CD14-positive monocyte (primary cell): ENCODE data around the gene ZSCAN20. TPM values are rescaled to one million over a fixed set of nuclear protein-coding genes. Genes with fewer than 3 reads are reported as not detected.

Experiments used
- DNase-seq, 3 donors: peaks; one replicate each; pipeline ENCODE4 v3.0.0-alpha.2; 2011 to 2022
- H2AFZ ChIP-seq: 2 replicates; pipeline ENCODE4 v1.6.0; 2012; ENCODE audit warnings: mild to moderate bottlenecking, low read depth, low read length, inconsistent platforms; ENCODE audit not compliant: insufficient read depth, poor library complexity, severe bottlenecking
- H3K27ac ChIP-seq, 2 donors: 1 replicate in 1 of 2; 2 replicates in 1 of 2; pipeline ENCODE4 v1.5.1; 2012 to 2013; ENCODE audit warnings: low read length in 2 of 2, control low read depth in 1 of 2, inconsistent platforms in 1 of 2, low read depth in 1 of 2, mild to moderate bottlenecking in 1 of 2
- H3K27me3 ChIP-seq, 2 donors: one replicate each; pipeline versions ENCODE4 v1.6.0 to v1.6.1; 2011 to 2013; ENCODE audit warnings: low read length in 2 of 2; ENCODE audit not compliant: control insufficient read depth in 2 of 2, insufficient read depth in 2 of 2
- H3K36me3 ChIP-seq, 2 donors: replicated peaks in 1 of 2; 1 replicate in 1 of 2; 2 replicates in 1 of 2; pipeline versions ENCODE4 v1.5.1 to v1.6.1; 2012 to 2013; ENCODE audit warnings: low read length in 2 of 2, control low read depth in 1 of 2, inconsistent platforms in 1 of 2, mild to moderate bottlenecking in 1 of 2; ENCODE audit not compliant: insufficient read depth in 2 of 2, control insufficient read depth in 1 of 2
- H3K4me1 ChIP-seq, 2 donors: 1 replicate in 1 of 2; 2 replicates in 1 of 2; pipeline versions ENCODE4 v1.5.1 to v1.6.1; 2012 to 2013; ENCODE audit warnings: low read length in 2 of 2, control low read depth in 1 of 2, inconsistent platforms in 1 of 2, mild to moderate bottlenecking in 1 of 2, moderate library complexity in 1 of 2; ENCODE audit not compliant: insufficient read depth in 2 of 2, control insufficient read depth in 1 of 2
- H3K4me2 ChIP-seq: replicated peaks from 2 replicates; pipeline ENCODE3; 2012; ENCODE audit warnings: low read length, moderate library complexity, mild to moderate bottlenecking; ENCODE audit not compliant: poor library complexity, severe bottlenecking; ENCODE audit errors: extremely low read depth
- H3K4me3 ChIP-seq, 3 experiments: fragments of 200-600 bp in 1 of 3; sonication (generic) in 1 of 3; replicated peaks in 1 of 3; 1 replicate in 2 of 3; 2 replicates in 1 of 3; pipeline ENCODE4 v1.5.1; 2011 to 2013; ENCODE audit warnings: low read length in 3 of 3, mild to moderate bottlenecking in 3 of 3, control low read depth in 2 of 3, low read depth in 2 of 3, inconsistent platforms in 1 of 3, moderate library complexity in 1 of 3
- H3K79me2 ChIP-seq: 2 replicates; pipeline ENCODE4 v1.6.0; 2012; ENCODE audit warnings: mild to moderate bottlenecking, control low read depth, inconsistent platforms, low read length, moderate library complexity; ENCODE audit not compliant: insufficient read depth
- H3K9ac ChIP-seq: 2 replicates; pipeline ENCODE4 v1.6.0; 2017; ENCODE audit warnings: low read length, mild to moderate bottlenecking; ENCODE audit not compliant: insufficient read depth, poor library complexity, severe bottlenecking
- H3K9me3 ChIP-seq, 2 donors: replicated peaks in 1 of 2; 1 replicate in 1 of 2; 2 replicates in 1 of 2; pipeline versions ENCODE4 v1.5.1 to v1.6.1; 2012 to 2013; ENCODE audit warnings: low read length in 2 of 2, control low read depth in 1 of 2; ENCODE audit not compliant: control insufficient read depth in 1 of 2, insufficient read depth in 1 of 2
- H4K20me1 ChIP-seq: 2 replicates; pipeline ENCODE4 v1.6.0; 2012; ENCODE audit warnings: mild to moderate bottlenecking, low read length, control low read depth, moderate library complexity; ENCODE audit not compliant: insufficient read depth
- H3K27ac Mint-ChIP-seq, 7 donors: one replicate each; pipeline ENCODE4 v1.8.0; 2020; ENCODE audit warnings: mild to moderate bottlenecking in 7 of 7, mixed read lengths in 7 of 7, moderate library complexity in 6 of 7, inconsistent platforms in 2 of 7
- H3K27me3 Mint-ChIP-seq, 3 donors: one replicate each; pipeline ENCODE4 v1.8.0; 2021 to 2022; ENCODE audit warnings: low read depth in 3 of 3, mild to moderate bottlenecking in 3 of 3, mixed read lengths in 3 of 3, moderate library complexity in 3 of 3, inconsistent platforms in 1 of 3
- H3K36me3 Mint-ChIP-seq, 2 donors: one replicate each; pipeline ENCODE4 v1.8.0; 2020; ENCODE audit warnings: mixed read lengths in 2 of 2, inconsistent platforms in 1 of 2, mild to moderate bottlenecking in 1 of 2
- H3K4me1 Mint-ChIP-seq: one replicate; pipeline ENCODE4 v1.8.0; 2020; ENCODE audit warnings: mild to moderate bottlenecking, mixed read lengths
- H3K4me3 Mint-ChIP-seq, 2 donors: one replicate each; pipeline ENCODE4 v1.8.0; 2020; ENCODE audit warnings: mild to moderate bottlenecking in 2 of 2, mixed read lengths in 2 of 2, moderate library complexity in 1 of 2
- H3K9me3 Mint-ChIP-seq, 7 donors: one replicate each; pipeline ENCODE4 v1.8.0; 2020 to 2022; ENCODE audit warnings: mixed read lengths in 7 of 7, mild to moderate bottlenecking in 6 of 7, moderate library complexity in 6 of 7, inconsistent platforms in 2 of 7
- CTCF ChIP-seq: fragments of 200-600 bp; IDR thresholded peaks from one replicate; pipeline ENCODE4 v1.8.0; 2022; ENCODE audit warnings: antibody characterized with exemption, mild to moderate bottlenecking
- WGBS: methylation state at CpG from one replicate; pipeline ENCODE4 v1.1.5; 2013; ENCODE audit warnings: missing lambda C conversion rate; ENCODE audit not compliant: insufficient coverage; 5-methylcytosine and 5-hydroxymethylcytosine counted together
- intact Hi-C, 2 donors: fragments of 100-400 bp; cut with micrococcal nuclease; formaldehyde crosslinking; loops; one replicate each; pipeline versions ENCODE4 v1.15.0 to v1.15.1; 2023
- polyA plus RNA-seq, 3 donors: library from polyadenylated mRNA; depleted of rRNA in 1 of 3; unstranded in 2 of 3; stranded (reverse) in 1 of 3; fragments of 300-500 nt in 2 of 3; fragments of >200 nt in 1 of 3; fragmentation: Illumina TruSeq in 2 of 3; gene quantifications; 1 replicate in 2 of 3; 2 replicates in 1 of 3; pipeline ENCODE4 v1.2.3, GENCODE V29; 2012 to 2021

Gene ZSCAN20
- polyA plus RNA-seq, 3 donors, result 0.29 to 0.51 (median 0.29) TPM

DNA sequence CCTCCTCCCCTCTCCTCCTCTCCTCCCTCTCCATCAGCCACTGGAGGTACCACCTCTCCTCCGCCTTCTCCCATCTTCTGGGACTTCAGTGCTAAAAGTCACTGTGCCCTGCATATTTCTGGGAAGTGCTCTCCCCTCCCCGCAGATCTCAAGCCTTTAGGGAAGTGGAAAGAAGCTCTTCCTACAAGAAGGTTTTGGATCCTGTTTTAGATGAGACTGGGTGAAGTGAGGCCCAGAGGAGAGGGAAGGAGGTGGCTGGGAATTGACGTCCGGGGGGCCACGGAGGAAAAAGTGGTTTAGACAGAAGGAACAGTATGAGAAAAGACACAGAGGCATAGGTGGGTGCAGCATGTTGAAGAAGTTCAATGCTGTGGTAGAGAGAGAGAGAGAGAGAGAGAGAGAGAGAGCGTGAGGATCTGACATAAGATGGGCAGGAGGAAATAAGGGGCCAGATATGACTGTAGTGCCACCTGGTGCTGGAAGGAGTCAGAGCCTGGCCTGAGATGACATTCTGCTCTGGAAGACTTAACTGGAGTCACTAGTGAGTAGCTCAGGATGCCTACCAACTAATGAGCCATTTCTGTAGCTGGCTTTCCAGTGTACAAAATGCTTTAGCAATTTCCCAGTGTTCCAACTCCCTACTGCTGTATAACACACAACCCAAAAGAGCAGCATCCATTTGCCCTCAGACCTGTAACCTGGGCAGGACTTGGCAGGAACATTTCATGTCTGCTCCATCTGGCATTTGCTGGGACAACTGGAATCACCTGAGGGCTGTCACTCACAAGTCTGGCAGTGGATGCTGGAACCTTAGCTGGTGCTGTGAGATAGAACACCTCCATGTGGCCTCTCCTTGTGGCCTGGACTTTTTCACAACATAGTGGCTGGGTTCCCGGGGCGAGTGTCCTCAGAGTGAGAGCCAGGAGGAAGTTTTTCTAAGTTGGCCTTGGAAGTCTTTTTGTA lies 16.6 kb upstream of the ZSCAN20 start:
- no peak overlapping the region for H3K9ac ChIP-seq
- H3K9me3 ChIP-seq, result no peaks in the 10 kb centered on the region
- 33% methylated on average over 6 of the region's 8 CpGs for WGBS
- no peaks in the 10 kb centered on the region for H3K36me3 Mint-ChIP-seq
- peaks cover 4% of the 10 kb centered on the region for H4K20me1 ChIP-seq
- peak overlapping the region; percentile 73 to 89 for H3K4me3 Mint-ChIP-seq
- H3K27me3 Mint-ChIP-seq, result peaks cover 0 to 12% (median 2%) of the 10 kb centered on the region in 3 donors
- H3K27ac ChIP-seq, result peak overlapping the region; percentile 9 to 22
- peak overlapping the region; percentile 59 for H3K4me2 ChIP-seq
- peak overlapping the region; percentile 67 to 89 (median 85) for H3K27ac Mint-ChIP-seq
- no peaks in the 10 kb centered on the region for H3K27me3 ChIP-seq
- H3K9me3 Mint-ChIP-seq, result peaks cover 0 to 2% (median 0%) of the 10 kb centered on the region in 7 donors
- DNase-seq, result peak; percentile 59 to 74 (median 72)
- no peaks in the 10 kb centered on the region for H3K79me2 ChIP-seq
- H3K4me1 Mint-ChIP-seq, result peaks cover 42% of the 10 kb centered on the region
- peaks cover 31 to 35% of the 10 kb centered on the region in 2 donors for H3K4me1 ChIP-seq
- no peaks in the 10 kb centered on the region for H3K36me3 ChIP-seq
- TF ChIP-seq CTCF, result peak; percentile 67
- peak overlapping the region in 1 of 3 experiments; percentile 53 for H3K4me3 ChIP-seq
- H2AFZ ChIP-seq, result peak overlapping the region; percentile 47
- intact Hi-C loops, result no loop called here

DNA sequence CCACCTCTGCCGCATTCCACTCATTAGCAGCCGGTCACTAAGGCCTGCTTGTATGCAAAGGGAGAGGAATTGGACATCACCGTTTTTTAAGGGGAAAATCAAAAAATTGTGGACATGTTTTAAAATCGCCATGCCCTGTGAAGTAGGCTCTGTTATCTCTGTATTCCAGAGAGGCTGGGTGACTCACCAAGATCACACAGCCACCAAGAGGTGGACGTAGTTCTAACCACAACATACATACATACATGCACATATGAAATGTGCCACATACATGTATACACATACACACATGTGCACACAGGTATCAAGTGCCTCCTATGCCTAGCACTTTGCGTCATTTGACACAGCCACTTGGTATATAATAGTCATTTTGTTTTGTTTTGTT lies 16.0 kb upstream of the ZSCAN20 start:
- H3K27ac ChIP-seq, result no peak overlapping the region
- no peaks in the 10 kb centered on the region for H3K79me2 ChIP-seq
- H2AFZ ChIP-seq, result no peak overlapping the region
- intact Hi-C loops, result no loop called here
- H3K4me1 Mint-ChIP-seq, result peaks cover 48% of the 10 kb centered on the region
- H3K27ac Mint-ChIP-seq, result peak overlapping the region in 2 of 7 donors; percentile 68 to 69
- peaks cover 38 to 42% of the 10 kb centered on the region in 2 donors for H3K4me1 ChIP-seq
- H3K4me3 Mint-ChIP-seq, result no peak overlapping the region
- peaks cover 0 to 2% (median 0%) of the 10 kb centered on the region in 7 donors for H3K9me3 Mint-ChIP-seq
- no peak for DNase-seq
- H4K20me1 ChIP-seq, result peaks cover 5% of the 10 kb centered on the region
- H3K27me3 Mint-ChIP-seq, result peaks cover 0 to 12% (median 2%) of the 10 kb centered on the region in 3 donors
- H3K36me3 Mint-ChIP-seq, result no peaks in the 10 kb centered on the region
- H3K4me2 ChIP-seq, result no peak overlapping the region
- no peak for TF ChIP-seq CTCF
- H3K9me3 ChIP-seq, result no peaks in the 10 kb centered on the region
- no peaks in the 10 kb centered on the region for H3K36me3 ChIP-seq
- H3K9ac ChIP-seq, result no peak overlapping the region
- no peak overlapping the region for H3K4me3 ChIP-seq
- H3K27me3 ChIP-seq, result no peaks in the 10 kb centered on the region
- 93% methylated on average over 2 of the region's 6 CpGs for WGBS
